Neuronal stem cell (in vitro differentiated cells): ENCODE results near the gene QSER1.

Experiments used
- DNase-seq: peaks from one replicate; pipeline ENCODE4 v3.0.0-alpha.2; 2013; ENCODE audit warnings: low spot score
- H2AFZ ChIP-seq: one replicate; pipeline ENCODE4 v1.6.1; 2013; ENCODE audit warnings: mild to moderate bottlenecking, low read length, inconsistent platforms
- H2AK5ac ChIP-seq: 2 replicates; pipeline ENCODE4 v1.6.1; 2013; ENCODE audit warnings: low read depth, mild to moderate bottlenecking, inconsistent platforms, low read length, moderate library complexity, mixed read lengths
- H2BK120ac ChIP-seq: 2 replicates; pipeline ENCODE4 v1.6.1; 2013; ENCODE audit warnings: low read depth, mild to moderate bottlenecking, inconsistent platforms, low read length, moderate library complexity, mixed read lengths
- H2BK12ac ChIP-seq: one replicate; pipeline ENCODE4 v1.6.1; 2013; ENCODE audit warnings: low read length, inconsistent platforms
- H2BK15ac ChIP-seq: 2 replicates; pipeline ENCODE4 v1.6.1; 2013; ENCODE audit warnings: mild to moderate bottlenecking, low read length, inconsistent platforms, mixed read lengths
- H2BK5ac ChIP-seq: one replicate; pipeline ENCODE4 v1.6.1; 2013; ENCODE audit warnings: inconsistent platforms, mild to moderate bottlenecking, low read length, moderate library complexity
- H3K14ac ChIP-seq: one replicate; pipeline ENCODE4 v1.6.1; 2013; ENCODE audit warnings: low read length, inconsistent platforms
- H3K18ac ChIP-seq: 2 replicates; pipeline ENCODE4 v1.6.1; 2013; ENCODE audit warnings: low read length, inconsistent platforms
- H3K23ac ChIP-seq: 2 replicates; pipeline ENCODE4 v1.6.1; 2013; ENCODE audit warnings: low read depth, mild to moderate bottlenecking, mixed read lengths, low read length, inconsistent platforms; ENCODE audit not compliant: poor library complexity
- H3K27ac ChIP-seq: replicated peaks from 3 replicates; pipeline ENCODE4 v1.5.1; 2013; ENCODE audit warnings: low read length, inconsistent platforms
- H3K27me3 ChIP-seq, 3 experiments: 2 replicates each; pipeline ENCODE4 v1.6.1; 2013; ENCODE audit warnings: low read length in 3 of 3, mild to moderate bottlenecking in 2 of 3, inconsistent platforms in 1 of 3, low read depth in 1 of 3, mixed read lengths in 1 of 3, moderate library complexity in 1 of 3; ENCODE audit not compliant: control insufficient read depth in 3 of 3, insufficient read depth in 3 of 3
- H3K36me3 ChIP-seq, 2 donors: replicated peaks in 1 of 2; 2 replicates each; pipeline ENCODE4 v1.6.1; 2013; ENCODE audit warnings: low read length in 2 of 2; ENCODE audit not compliant: control insufficient read depth in 2 of 2, insufficient read depth in 2 of 2
- H3K4ac ChIP-seq: 2 replicates; pipeline ENCODE4 v1.6.1; 2013; ENCODE audit warnings: inconsistent platforms, mild to moderate bottlenecking, low read length, moderate library complexity
- H3K4me1 ChIP-seq, 2 donors: 1 replicate in 1 of 2; 2 replicates in 1 of 2; pipeline ENCODE4 v1.6.1; 2013; ENCODE audit warnings: low read length in 2 of 2, low read depth in 1 of 2; ENCODE audit not compliant: control insufficient read depth in 2 of 2, insufficient read depth in 1 of 2
- H3K4me2 ChIP-seq: one replicate; pipeline ENCODE4 v1.6.1; 2013; ENCODE audit warnings: mild to moderate bottlenecking, low read length, inconsistent platforms; ENCODE audit not compliant: insufficient read depth, poor library complexity, severe bottlenecking
- H3K4me3 ChIP-seq, 2 donors: 2 replicates each; pipeline ENCODE4 v1.5.1; 2013; ENCODE audit warnings: low read length in 2 of 2, mild to moderate bottlenecking in 2 of 2, inconsistent platforms in 1 of 2, moderate library complexity in 1 of 2
- H3K79me1 ChIP-seq: one replicate; pipeline ENCODE4 v1.6.1; 2013; ENCODE audit warnings: low read depth, mild to moderate bottlenecking, inconsistent platforms, low read length, moderate library complexity
- H3K9ac ChIP-seq: one replicate; pipeline ENCODE4 v1.6.1; 2013; ENCODE audit warnings: mild to moderate bottlenecking, low read depth, low read length, inconsistent platforms; ENCODE audit not compliant: poor library complexity
- H3K9me3 ChIP-seq, 2 donors: replicated peaks in 1 of 2; 2 replicates each; pipeline versions ENCODE3 to v1.6.1; 2013; ENCODE audit warnings: low read length in 2 of 2, mild to moderate bottlenecking in 2 of 2, inconsistent platforms in 1 of 2, low read depth in 1 of 2, mixed read lengths in 1 of 2, moderate library complexity in 1 of 2; ENCODE audit not compliant: control insufficient read depth in 2 of 2, insufficient read depth in 1 of 2
- H4K8ac ChIP-seq: one replicate; pipeline ENCODE4 v1.6.1; 2013; ENCODE audit warnings: low read depth, mild to moderate bottlenecking, inconsistent platforms, low read length, moderate library complexity
- H4K91ac ChIP-seq: one replicate; pipeline ENCODE4 v1.6.1; 2013; ENCODE audit warnings: low read length, low read depth, mild to moderate bottlenecking, inconsistent platforms; ENCODE audit not compliant: poor library complexity
- WGBS, 2 donors: extraction: QIAGEN DNeasy Blood & Tissue Kit; methylation state at CpG; one replicate each; pipeline ENCODE4 v1.1.7; 2013; ENCODE audit warnings: missing lambda C conversion rate in 2 of 2, mixed read lengths in 1 of 2; ENCODE audit not compliant: insufficient read length in 2 of 2, insufficient replicate concordance in 1 of 2; ENCODE audit errors: extremely low coverage in 2 of 2; 5-methylcytosine and 5-hydroxymethylcytosine counted together

The QSER1 gene

GRCh38 chr11:32916361-32916760 lies 23.8 kb downstream of the QSER1 start:
- Histone ChIP-seq H2BK5ac (no peak overlapping the region), H3K4ac (no peak overlapping the region), H3K36me3 (peaks cover 3 to 48% of the 10 kb centered on the region in 2 donors), H3K4me2 (no peak overlapping the region), H3K27ac (no peak overlapping the region), H2AFZ (no peak overlapping the region), H3K9me3 (peaks cover 0 to 15% of the 10 kb centered on the region in 2 donors), H3K23ac (no peak overlapping the region), H2BK15ac (no peak overlapping the region), H3K4me3 (no peak overlapping the region), H3K27me3 (no peaks in the 10 kb centered on the region), H3K4me1 (no peaks in the 10 kb centered on the region), H2BK12ac (no peak overlapping the region), H4K8ac (no peak overlapping the region), H2BK120ac (no peak overlapping the region), H3K9ac (no peak overlapping the region), H4K91ac (no peak overlapping the region), H2AK5ac (no peak overlapping the region), H3K79me1 (peaks cover 2% of the 10 kb centered on the region), H3K18ac (no peak overlapping the region), H3K14ac (no peak overlapping the region)
- WGBS, 2 donors = no CpG with 5 or more reads among the region's 1 CpG
- no peak for DNase-seq

DNA sequence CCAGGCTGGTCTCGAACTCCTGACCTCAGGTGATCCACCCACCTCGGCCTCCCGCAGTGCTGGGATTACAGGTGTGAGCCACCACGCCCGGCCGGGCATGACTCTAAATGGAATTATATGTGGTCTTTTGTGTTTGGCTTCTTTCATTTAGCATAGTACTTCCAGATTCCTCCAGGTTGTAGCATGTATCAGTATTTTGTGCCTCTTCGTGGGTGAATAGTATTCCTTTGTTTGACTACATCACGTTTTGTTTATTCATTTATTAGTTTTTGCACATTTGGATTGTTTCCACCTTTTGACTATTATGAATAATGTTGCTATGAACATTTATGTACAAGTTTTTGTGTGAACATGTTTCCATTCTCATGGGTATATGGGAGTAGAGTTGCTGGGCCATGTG lies 24.4 kb downstream of the QSER1 start:
- no peaks in the 10 kb centered on the region for H3K27me3 ChIP-seq
- no peaks in the 10 kb centered on the region for H3K4me1 ChIP-seq
- H3K36me3 ChIP-seq = peaks cover 3 to 42% of the 10 kb centered on the region in 2 donors
- H3K9me3 ChIP-seq = peaks cover 0 to 15% of the 10 kb centered on the region in 2 donors
- H4K8ac ChIP-seq = no peak overlapping the region
- peaks cover 2% of the 10 kb centered on the region for H3K79me1 ChIP-seq
- H2AFZ ChIP-seq = no peak overlapping the region
- H3K23ac ChIP-seq = no peak overlapping the region
- no peak overlapping the region for H3K4me3 ChIP-seq
- no peak overlapping the region for H3K4me2 ChIP-seq
- H3K14ac ChIP-seq = no peak overlapping the region
- no peak overlapping the region for H2AK5ac ChIP-seq
- no peak overlapping the region for H3K27ac ChIP-seq
- no peak overlapping the region for H4K91ac ChIP-seq
- no peak for DNase-seq
- H2BK12ac ChIP-seq = no peak overlapping the region
- H3K4ac ChIP-seq = no peak overlapping the region
- H2BK5ac ChIP-seq = no peak overlapping the region
- no peak overlapping the region for H3K9ac ChIP-seq
- H2BK15ac ChIP-seq = no peak overlapping the region
- no CpG with 5 or more reads among the region's 8 CpGs for WGBS, 2 donors
- no peak overlapping the region for H3K18ac ChIP-seq
- no peak overlapping the region for H2BK120ac ChIP-seq

DNA sequence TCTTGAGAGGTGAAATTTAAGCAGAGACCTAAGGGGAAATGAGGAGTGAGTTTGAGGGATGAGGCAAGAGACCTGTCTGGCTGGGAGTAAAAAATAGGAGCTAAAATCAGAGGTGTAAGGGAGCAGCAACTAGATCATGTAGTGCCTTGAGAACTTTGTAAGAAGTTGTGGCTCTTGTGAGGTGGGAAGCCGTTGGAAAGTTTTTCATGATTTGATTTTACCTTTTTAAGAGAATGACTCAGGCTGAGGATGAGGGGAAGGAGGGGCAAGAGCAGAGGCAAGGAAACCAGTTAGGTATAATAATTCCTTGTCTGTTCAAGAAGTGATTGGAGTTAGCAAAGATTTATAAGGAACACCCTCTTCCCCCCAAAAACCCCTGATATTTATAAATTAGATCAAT lies 25.8 kb downstream of the QSER1 start:
- Histone ChIP-seq H2BK120ac (no peak overlapping the region), H3K36me3 (peaks cover 3 to 37% of the 10 kb centered on the region in 2 donors), H3K4ac (no peak overlapping the region), H3K9ac (no peak overlapping the region), H3K14ac (no peak overlapping the region), H4K8ac (no peak overlapping the region), H3K4me3 (no peak overlapping the region), H4K91ac (no peak overlapping the region), H3K9me3 (peaks cover 0 to 15% of the 10 kb centered on the region in 2 donors), H2BK15ac (no peak overlapping the region), H3K27me3 (no peaks in the 10 kb centered on the region), H3K27ac (no peak overlapping the region), H2BK5ac (no peak overlapping the region), H3K18ac (no peak overlapping the region), H3K79me1 (peaks cover 2% of the 10 kb centered on the region), H3K4me1 (no peaks in the 10 kb centered on the region), H3K4me2 (no peak overlapping the region), H2AFZ (no peak overlapping the region), H2AK5ac (no peak overlapping the region), H3K23ac (no peak overlapping the region), H2BK12ac (no peak overlapping the region)
- DNase-seq = no peak
- no CpG with 5 or more reads among the region's 1 CpG for WGBS, 2 donors

DNA sequence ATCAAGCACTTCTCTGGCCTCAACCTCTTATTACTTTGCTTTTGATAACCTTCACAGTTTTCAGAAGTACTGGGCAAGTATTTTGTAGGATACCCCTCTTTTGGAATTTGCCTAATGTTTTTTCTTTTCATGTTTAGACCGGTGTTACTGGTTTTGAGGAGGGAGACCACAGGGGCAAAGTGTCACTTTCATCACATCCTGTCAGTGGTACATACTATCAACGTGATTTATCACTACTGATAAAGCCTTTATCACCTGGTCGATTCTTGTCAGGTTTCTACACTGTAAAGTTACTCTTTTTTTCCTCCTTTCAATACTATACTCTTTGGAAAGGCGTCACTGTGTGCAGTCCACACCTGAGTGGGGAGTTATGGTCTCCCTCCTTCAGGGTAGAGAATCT lies 26.7 kb downstream of the QSER1 start:
- DNase-seq = no peak

More for the DNA sequence above, 26.7 kb downstream of the QSER1 start:
- no peak overlapping the region for H2BK12ac ChIP-seq
- H2AK5ac ChIP-seq = no peak overlapping the region
- no peak overlapping the region for H2BK120ac ChIP-seq
- H3K14ac ChIP-seq = no peak overlapping the region
- no peak overlapping the region for H2BK5ac ChIP-seq
- H2BK15ac ChIP-seq = no peak overlapping the region
- H3K27me3 ChIP-seq = no peaks in the 10 kb centered on the region
- H2AFZ ChIP-seq = no peak overlapping the region
- no peak overlapping the region for H3K23ac ChIP-seq
- no peak overlapping the region for H3K27ac ChIP-seq
- no peaks in the 10 kb centered on the region for H3K4me1 ChIP-seq
- no CpG with 5 or more reads among the region's 4 CpGs for WGBS, 2 donors
- peaks cover 0 to 15% of the 10 kb centered on the region in 2 donors for H3K9me3 ChIP-seq
- H4K91ac ChIP-seq = no peak overlapping the region
- H3K4ac ChIP-seq = no peak overlapping the region
- H3K18ac ChIP-seq = no peak overlapping the region
- peaks cover 3% of the 10 kb centered on the region for H3K79me1 ChIP-seq
- H3K36me3 ChIP-seq = peaks cover 3 to 43% of the 10 kb centered on the region in 2 donors
- no peak overlapping the region for H3K9ac ChIP-seq
- no peak overlapping the region for H3K4me2 ChIP-seq
- no peak overlapping the region for H3K4me3 ChIP-seq
- H4K8ac ChIP-seq = no peak overlapping the region
